Activated naive CD4-positive, alpha-beta T cell treated with anti-CD3 and anti-CD28 coated beads, Interleukin-2, amount 50 U/mL, for 24 hours (primary cell): ENCODE measurements around the gene RAD51D.
A peak's percentile ranks its signal among the peaks of the same experiment; 100 is the strongest.
"Not testable (repeated sequence)": the region's sequence is repeated elsewhere in the genome, so short reads cannot be mapped to it uniquely, and the experiment has no call there.

ENCODE experiments used
- H3K27ac Mint-ChIP-seq: one replicate; pipeline ENCODE4 v1.8.0; 2021; ENCODE audit warnings: mild to moderate bottlenecking, mixed read lengths
- H3K27me3 Mint-ChIP-seq: one replicate; pipeline ENCODE4 v1.8.0; 2021; ENCODE audit warnings: mixed read lengths
- H3K36me3 Mint-ChIP-seq: one replicate; pipeline ENCODE4 v1.8.0; 2021; ENCODE audit warnings: mixed read lengths
- H3K4me1 Mint-ChIP-seq: one replicate; pipeline ENCODE4 v1.8.0; 2021; ENCODE audit warnings: mixed read lengths
- H3K4me3 Mint-ChIP-seq: one replicate; pipeline ENCODE4 v1.8.0; 2021; ENCODE audit warnings: mild to moderate bottlenecking, mixed read lengths
- H3K9me3 Mint-ChIP-seq: one replicate; pipeline ENCODE4 v1.8.0; 2021; ENCODE audit warnings: mixed read lengths

The RAD51D gene

GRCh38 chr17:35119370-35120165 lies at the start of gene RAD51D:
RAD51D (minus strand) TSS chr17:35119860; CDS start chr17:35119613, 247 bp downstream.
- Mint-ChIP-seq H3K4me3 (peak within 1 kb of the TSS; percentile 91), H3K27ac (peak within 1 kb of the TSS; percentile 86), H3K4me1 (peaks cover 31% of the 10 kb centered on the region), H3K36me3 (peaks cover 3% of the 10 kb centered on the region), H3K9me3 (no peaks in the 10 kb centered on the region), H3K27me3 (no peaks in the 10 kb centered on the region)

- H3K36me3 Mint-ChIP-seq: no peaks in the 10 kb centered on the region
- H3K27me3 Mint-ChIP-seq: no peaks in the 10 kb centered on the region
- no peaks in the 10 kb centered on the region for H3K9me3 Mint-ChIP-seq
- H3K27ac Mint-ChIP-seq: no peak overlapping the region
- no peak overlapping the region for H3K4me3 Mint-ChIP-seq
- H3K4me1 Mint-ChIP-seq: peaks cover 37% of the 10 kb centered on the region
Measured at GRCh38 chr17:35167666-35168065, 48.0 kb upstream of the RAD51D start.

- Mint-ChIP-seq H3K27ac (no peak overlapping the region), H3K4me3 (no peak overlapping the region), H3K27me3 (no peaks in the 10 kb centered on the region), H3K9me3 (no peaks in the 10 kb centered on the region), H3K4me1 (peaks cover 38% of the 10 kb centered on the region), H3K36me3 (no peaks in the 10 kb centered on the region)
Measured at GRCh38 chr17:35167046-35167445, 47.4 kb upstream of the RAD51D start.

- no peaks in the 10 kb centered on the region for H3K9me3 Mint-ChIP-seq
- no peaks in the 10 kb centered on the region for H3K36me3 Mint-ChIP-seq
- H3K4me3 Mint-ChIP-seq: no peak overlapping the region
- H3K27ac Mint-ChIP-seq: peak overlapping the region; percentile 74
- peaks cover 38% of the 10 kb centered on the region for H3K4me1 Mint-ChIP-seq
- H3K27me3 Mint-ChIP-seq: no peaks in the 10 kb centered on the region
Measured at GRCh38 chr17:35166526-35166925, 46.9 kb upstream of the RAD51D start.

- Mint-ChIP-seq H3K4me3 (no peak overlapping the region), H3K9me3 (no peaks in the 10 kb centered on the region), H3K27ac (no peak overlapping the region), H3K36me3 (no peaks in the 10 kb centered on the region), H3K27me3 (no peaks in the 10 kb centered on the region), H3K4me1 (peaks cover 52% of the 10 kb centered on the region)
Measured at GRCh38 chr17:35164716-35165115, 45.1 kb upstream of the RAD51D start.

- Mint-ChIP-seq H3K4me1 (peaks cover 58% of the 10 kb centered on the region), H3K9me3 (no peaks in the 10 kb centered on the region), H3K27me3 (no peaks in the 10 kb centered on the region), H3K27ac (no peak overlapping the region), H3K4me3 (no peak overlapping the region), H3K36me3 (no peaks in the 10 kb centered on the region)
Measured at GRCh38 chr17:35163886-35164285, 44.2 kb upstream of the RAD51D start.

GRCh38 chr17:35162755-35163154 lies 43.1 kb upstream of the RAD51D start:
- no peak overlapping the region for H3K27ac Mint-ChIP-seq
- H3K36me3 Mint-ChIP-seq: no peaks in the 10 kb centered on the region
- H3K4me3 Mint-ChIP-seq: no peak overlapping the region
- no peaks in the 10 kb centered on the region for H3K27me3 Mint-ChIP-seq
- peaks cover 58% of the 10 kb centered on the region for H3K4me1 Mint-ChIP-seq
- no peaks in the 10 kb centered on the region for H3K9me3 Mint-ChIP-seq

GRCh38 chr17:35161281-35161761 lies 41.7 kb upstream of the RAD51D start:
- peaks cover 57% of the 10 kb centered on the region for H3K4me1 Mint-ChIP-seq
- H3K27me3 Mint-ChIP-seq: no peaks in the 10 kb centered on the region
- no peaks in the 10 kb centered on the region for H3K36me3 Mint-ChIP-seq
- H3K4me3 Mint-ChIP-seq: peak overlapping the region; percentile 68
- H3K27ac Mint-ChIP-seq: peak overlapping the region; percentile 80
- H3K9me3 Mint-ChIP-seq: no peaks in the 10 kb centered on the region

- Mint-ChIP-seq H3K36me3 (no peaks in the 10 kb centered on the region), H3K27ac (peak overlapping the region; percentile 80), H3K27me3 (no peaks in the 10 kb centered on the region), H3K4me1 (peaks cover 53% of the 10 kb centered on the region), H3K9me3 (no peaks in the 10 kb centered on the region), H3K4me3 (peak overlapping the region; percentile 68)
Measured at GRCh38 chr17:35160354-35161201, 40.9 kb upstream of the RAD51D start.

GRCh38 chr17:35159940-35160339 lies 40.3 kb upstream of the RAD51D start:
- Mint-ChIP-seq H3K27ac (peak overlapping the region; percentile 3), H3K4me1 (peaks cover 47% of the 10 kb centered on the region), H3K36me3 (no peaks in the 10 kb centered on the region), H3K4me3 (no peak overlapping the region), H3K27me3 (no peaks in the 10 kb centered on the region), H3K9me3 (no peaks in the 10 kb centered on the region)

GRCh38 chr17:35155246-35155645 lies 35.6 kb upstream of the RAD51D start:
- H3K27me3 Mint-ChIP-seq: no peaks in the 10 kb centered on the region
- H3K4me3 Mint-ChIP-seq: no peak overlapping the region
- no peaks in the 10 kb centered on the region for H3K36me3 Mint-ChIP-seq
- H3K27ac Mint-ChIP-seq: no peak overlapping the region
- no peaks in the 10 kb centered on the region for H3K9me3 Mint-ChIP-seq
- H3K4me1 Mint-ChIP-seq: peaks cover 11% of the 10 kb centered on the region

GRCh38 chr17:35154196-35155165 lies 34.8 kb upstream of the RAD51D start:
- Mint-ChIP-seq H3K4me3 (no peak overlapping the region), H3K36me3 (no peaks in the 10 kb centered on the region), H3K27me3 (no peaks in the 10 kb centered on the region), H3K27ac (no peak overlapping the region), H3K9me3 (no peaks in the 10 kb centered on the region), H3K4me1 (peaks cover 4% of the 10 kb centered on the region)

GRCh38 chr17:35152421-35153140 lies 32.9 kb upstream of the RAD51D start:
- no peaks in the 10 kb centered on the region for H3K4me1 Mint-ChIP-seq
- H3K9me3 Mint-ChIP-seq: no peaks in the 10 kb centered on the region
- H3K27me3 Mint-ChIP-seq: no peaks in the 10 kb centered on the region
- H3K27ac Mint-ChIP-seq: peak overlapping the region; percentile 71
- no peak overlapping the region for H3K4me3 Mint-ChIP-seq
- no peaks in the 10 kb centered on the region for H3K36me3 Mint-ChIP-seq

- not testable (repeated sequence) for H3K9me3 Mint-ChIP-seq, H3K27ac Mint-ChIP-seq, H3K27me3 Mint-ChIP-seq, H3K4me1 Mint-ChIP-seq, H3K36me3 Mint-ChIP-seq, H3K4me3 Mint-ChIP-seq
Measured at GRCh38 chr17:35151080-35151479, 31.4 kb upstream of the RAD51D start.
